ENCODE data around the gene STRN4. TPM values are rescaled to one million over a fixed set of nuclear protein-coding genes. Genes with fewer than 3 reads are reported as not detected.

STRN4 gene
- total and polyA plus RNA-seq, 2 donors (not counting 3 experiments of a cell fraction or from before 2014, with no cell fraction given) = 116 to 144 TPM

DNA sequence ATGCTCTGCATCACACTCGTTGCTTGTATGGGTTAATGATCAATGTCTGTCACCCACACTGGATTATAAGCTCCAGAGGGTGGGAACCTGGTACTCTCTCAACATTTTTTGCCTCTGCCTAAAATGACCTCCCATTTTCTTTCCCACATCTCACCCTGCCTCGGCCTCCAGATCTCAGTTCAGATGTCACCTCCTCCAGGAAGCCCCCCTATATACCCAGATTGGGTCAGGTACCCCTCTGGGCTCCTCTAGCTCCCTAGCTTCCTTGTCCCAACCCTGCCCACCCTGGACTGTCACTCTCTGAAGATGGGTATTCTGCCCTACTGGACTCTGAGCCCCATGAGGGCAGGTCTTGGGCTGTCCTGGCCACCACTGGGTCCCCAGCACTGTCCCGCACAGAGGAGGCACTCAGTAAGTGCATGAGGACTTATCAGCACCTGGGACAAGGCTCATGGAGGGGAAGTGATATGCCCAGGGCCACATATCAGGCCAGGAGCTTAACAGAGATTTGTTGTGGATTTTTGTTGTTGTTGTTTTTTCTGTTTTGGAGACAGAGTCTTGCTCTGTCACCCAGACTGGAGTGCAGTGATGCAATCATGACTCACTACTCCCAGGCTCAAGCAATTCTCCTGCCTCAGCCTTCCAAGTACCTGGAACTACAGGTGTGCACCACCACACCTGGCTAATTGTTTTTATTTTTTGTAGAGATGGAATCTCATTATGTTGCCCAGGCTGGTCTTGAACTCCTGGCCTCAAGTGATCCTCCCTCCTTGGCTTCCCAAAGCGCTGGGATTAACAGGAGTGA lies 53.1 kb downstream of the STRN4 start:
- Histone ChIP-seq H3K9me1 (replicated peaks; ENCODE audit: control insufficient read depth, extremely low read depth, insufficient read depth, low read length) (no peaks in the 10 kb centered on the region), H3K4me3 (replicated peaks in 1 of 3; ENCODE audit: insufficient read depth in 1 of 3, low read depth in 1 of 3, low read length in 3 of 3) (no peak overlapping the region), H3K9ac (replicated peaks; ENCODE audit: extremely low read depth, insufficient read depth, low read length) (no peak overlapping the region), H4K20me1 (replicated peaks; ENCODE audit: control insufficient read depth, extremely low read depth, insufficient read depth, low read length) (no peaks in the 10 kb centered on the region), H3K27me3 (ENCODE audit: control insufficient read depth in 2 of 2, insufficient read depth in 2 of 2, low read length in 2 of 2) (no peaks in the 10 kb centered on the region), H3K4me2 (ENCODE audit: insufficient read depth, low read length) (no peak overlapping the region), H3K9me3 (replicated peaks; ENCODE audit: control insufficient read depth, insufficient read depth, low read length) (no peaks in the 10 kb centered on the region), H3K27ac (ENCODE audit: insufficient read depth, low read depth, low read length) (no peak overlapping the region), H3K79me2 (ENCODE audit: control insufficient read depth, insufficient read depth, low read length) (no peaks in the 10 kb centered on the region), H3K36me3 (ENCODE audit: control insufficient read depth in 2 of 2, extremely low read depth in 1 of 2, insufficient read depth in 2 of 2, low read length in 2 of 2) (peaks cover 25 to 69% of the 10 kb centered on the region in 2 experiments), H2AFZ (ENCODE audit: low read depth, low read length) (no peak overlapping the region), H3K4me1 (ENCODE audit: control insufficient read depth, extremely low read depth, insufficient read depth, low read length) (no peaks in the 10 kb centered on the region)
- intact Hi-C loops (cut with micrococcal nuclease) = no loop called here
- TF ChIP-seq POLR2A (IDR thresholded peaks at IDR 0.05; ENCODE audit: low read depth, low read length) (no peak), EZH2 (IDR thresholded peaks at IDR 0.05; ENCODE audit: borderline replicate concordance, low read depth, low read length, severe bottlenecking) (no peak), FOS (IDR thresholded peaks at IDR 0.05; ENCODE audit: borderline replicate concordance, insufficient read depth, low read length) (no peak), GATA2 (IDR thresholded peaks at IDR 0.05; ENCODE audit: insufficient read depth, insufficient read length, low read depth, low read length) (no peak), POLR2AphosphoS5 (IDR thresholded peaks at IDR 0.05; ENCODE audit: insufficient read depth, low read depth, low read length) (no peak), MYC (IDR thresholded peaks at IDR 0.05; ENCODE audit: low read depth, low read length) (no peak), JUN (IDR thresholded peaks at IDR 0.05; ENCODE audit: borderline replicate concordance, insufficient read depth, insufficient read length, low read depth) (no peak)
- TF ChIP-seq, protein P1, sequence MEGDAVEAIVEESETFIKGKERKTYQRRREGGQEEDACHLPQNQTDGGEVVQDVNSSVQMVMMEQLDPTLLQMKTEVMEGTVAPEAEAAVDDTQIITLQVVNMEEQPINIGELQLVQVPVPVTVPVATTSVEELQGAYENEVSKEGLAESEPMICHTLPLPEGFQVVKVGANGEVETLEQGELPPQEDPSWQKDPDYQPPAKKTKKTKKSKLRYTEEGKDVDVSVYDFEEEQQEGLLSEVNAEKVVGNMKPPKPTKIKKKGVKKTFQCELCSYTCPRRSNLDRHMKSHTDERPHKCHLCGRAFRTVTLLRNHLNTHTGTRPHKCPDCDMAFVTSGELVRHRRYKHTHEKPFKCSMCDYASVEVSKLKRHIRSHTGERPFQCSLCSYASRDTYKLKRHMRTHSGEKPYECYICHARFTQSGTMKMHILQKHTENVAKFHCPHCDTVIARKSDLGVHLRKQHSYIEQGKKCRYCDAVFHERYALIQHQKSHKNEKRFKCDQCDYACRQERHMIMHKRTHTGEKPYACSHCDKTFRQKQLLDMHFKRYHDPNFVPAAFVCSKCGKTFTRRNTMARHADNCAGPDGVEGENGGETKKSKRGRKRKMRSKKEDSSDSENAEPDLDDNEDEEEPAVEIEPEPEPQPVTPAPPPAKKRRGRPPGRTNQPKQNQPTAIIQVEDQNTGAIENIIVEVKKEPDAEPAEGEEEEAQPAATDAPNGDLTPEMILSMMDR (IDR thresholded peaks at IDR 0.05; ENCODE audit: extremely low read depth in 1 of 2, insufficient read depth in 1 of 2, low read depth in 1 of 2, low read length in 2 of 2) = no peak
- TF ChIP-seq, protein P2, sequence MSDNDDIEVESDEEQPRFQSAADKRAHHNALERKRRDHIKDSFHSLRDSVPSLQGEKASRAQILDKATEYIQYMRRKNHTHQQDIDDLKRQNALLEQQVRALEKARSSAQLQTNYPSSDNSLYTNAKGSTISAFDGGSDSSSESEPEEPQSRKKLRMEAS (IDR thresholded peaks at IDR 0.05; ENCODE audit: insufficient read depth, insufficient read length) = no peak
- CTCF ChIA-PET = no interaction called here
- DNase-seq (ENCODE audit: low read depth, low spot score) = no peak
- dilution Hi-C loops (cut with MboI; ENCODE audit: extremely low pct_ligation_motif_present, low sequenced_read_pairs) = no loop called here
- POLR2A ChIA-PET = no interaction called here
- BruUV-seq (replicated peaks) = no TSS peak
- FAIRE-seq = no peak
